Measurements from ENCODE around the gene CTBP2. TPM values are rescaled to one million over a fixed set of nuclear protein-coding genes. Genes with fewer than 3 reads are reported as not detected.

The CTBP2 gene
- total RNA-seq, 1 experiment from 2014 or later: 212 TPM

GRCh38 chr10:125132344-125132743, 28.0 kb downstream of the CTBP2 start:
- Histone ChIP-seq H4K20me1 (ENCODE audit: control insufficient read depth, insufficient read depth, insufficient read length) (peaks cover 5% of the 10 kb centered on the region), H2BK20ac (ENCODE audit: low read depth, low read length, poor library complexity, severe bottlenecking) (no peak overlapping the region), H2BK5ac (ENCODE audit: insufficient read length, low read length) (no peak overlapping the region), H3K27me3 (ENCODE audit: insufficient read depth, low read length) (no peaks in the 10 kb centered on the region), H3K79me2 (ENCODE audit: insufficient read depth, low read length) (peaks cover 94% of the 10 kb centered on the region), H3K18ac (ENCODE audit: insufficient read length, low read depth, low read length) (no peak overlapping the region), H3K56ac (ENCODE audit: insufficient read length, low read depth, low read length) (no peak overlapping the region), H3K4me1 (ENCODE audit: insufficient read depth, low read length) (peaks cover 33% of the 10 kb centered on the region), H3K27ac (ENCODE audit: insufficient read length, low read depth, low read length) (no peak overlapping the region), H3K79me1 (ENCODE audit: insufficient read depth, low read depth, low read length, poor library complexity, severe bottlenecking) (peaks cover 8% of the 10 kb centered on the region), H3K9me3 (ENCODE audit: control insufficient read depth, low read depth, low read length) (no peaks in the 10 kb centered on the region), H3T11ph (ENCODE audit: low read length) (no peak overlapping the region), H4K5ac (ENCODE audit: insufficient read length, low read depth, low read length) (no peak overlapping the region), H3K4me2 (ENCODE audit: insufficient read depth, insufficient read length, low read length) (no peak overlapping the region), H2BK15ac (ENCODE audit: low read depth, low read length) (no peak overlapping the region), H3K23me2 (ENCODE audit: insufficient read length, low read depth, low read length, poor library complexity, severe bottlenecking) (no peaks in the 10 kb centered on the region), H3K4ac (ENCODE audit: low read depth, low read length) (no peak overlapping the region), H3K14ac (ENCODE audit: insufficient read depth, low read length) (no peak overlapping the region), H3K23ac (ENCODE audit: insufficient read length, low read depth, low read length) (no peak overlapping the region), H3K9ac (ENCODE audit: extremely low read depth, insufficient read length, low read length) (no peak overlapping the region), H4K91ac (ENCODE audit: insufficient read length, low read depth, low read length) (no peak overlapping the region), H2AFZ (ENCODE audit: low read length) (no peak overlapping the region), H4K8ac (replicated peaks; ENCODE audit: insufficient read length, low read depth, low read length) (no peak overlapping the region), H2BK12ac (ENCODE audit: insufficient read length, low read depth, low read length) (no peak overlapping the region), H2BK120ac (ENCODE audit: low read depth, low read length, poor library complexity, severe bottlenecking) (no peak overlapping the region), H2AK5ac (ENCODE audit: insufficient read length, low read length) (no peak overlapping the region)
- no peak for TF ChIP-seq CTCF (conservative IDR thresholded peaks at IDR 0.05)
- no peaks in the 10 kb centered on the region for H3K27me3 Mint-ChIP-seq (ENCODE audit: low read depth)
- no peak for DNase-seq
- H3K27ac Mint-ChIP-seq: no peak overlapping the region
- no peaks in the 10 kb centered on the region for H3K9me3 Mint-ChIP-seq
- H3K36me3 Mint-ChIP-seq (ENCODE audit: insufficient read depth in 1 of 3, low read depth in 3 of 3): peaks cover 55 to 82% (median 72%) of the 10 kb centered on the region in 3 experiments
- peaks cover 76 to 81% of the 10 kb centered on the region in 2 experiments for H3K4me1 Mint-ChIP-seq
- no peak overlapping the region for H3K4me3 Mint-ChIP-seq
- WGBS (ENCODE audit: extremely low coverage, insufficient read length, low lambda C conversion rate): no CpG with 5 or more reads among the region's 4 CpGs
